GM23338 (cell line): ENCODE data around the gene GGT7. TPM values are rescaled to one million over a fixed set of nuclear protein-coding genes. Genes with fewer than 3 reads are reported as not detected.

Experiments
- ATAC-seq: fragments of 200-7000 bp; cut with Tn5 transposase; 3 replicates; pipeline ENCODE4 v1.9.1; 2020
- DNase-seq: peaks from one replicate; pipeline ENCODE4 v3.0.0-alpha.2; 2015; ENCODE audit warnings: low spot score
- H2AFZ ChIP-seq: fragments of 200-600 bp; sonication (generic); 2 replicates; pipeline ENCODE4 v1.8.0; 2016; ENCODE audit warnings: antibody characterized with exemption, mild to moderate bottlenecking, moderate library complexity
- H3F3A ChIP-seq: fragments of 200-600 bp; sonication (generic); replicated peaks from 2 replicates; pipeline ENCODE4 v1.8.0; 2017; ENCODE audit warnings: antibody characterized with exemption, mixed run types, low read depth
- H3K27ac ChIP-seq: fragments of 200-600 bp; sonication (generic); 2 replicates; pipeline ENCODE4 v1.6.1; 2016; ENCODE audit warnings: low read depth
- H3K27me3 ChIP-seq: fragments of 200-600 bp; sonication (generic); 2 replicates; pipeline ENCODE4 v1.8.0; 2016; ENCODE audit warnings: mild to moderate bottlenecking, mixed run types, moderate library complexity; ENCODE audit not compliant: insufficient read depth
- H3K36me3 ChIP-seq: fragments of 200-600 bp; sonication (generic); 2 replicates; pipeline ENCODE4 v1.8.0; 2016; ENCODE audit warnings: mild to moderate bottlenecking; ENCODE audit not compliant: insufficient read depth
- H3K4me1 ChIP-seq: fragments of 200-600 bp; sonication (generic); 2 replicates; pipeline ENCODE4 v1.8.0; 2016; ENCODE audit warnings: mild to moderate bottlenecking, moderate library complexity; ENCODE audit not compliant: insufficient read depth
- H3K4me2 ChIP-seq: fragments of 200-600 bp; sonication (generic); 2 replicates; pipeline ENCODE4 v1.7.1; 2017; ENCODE audit warnings: mixed run types
- H3K4me3 ChIP-seq: fragments of 200-600 bp; sonication (generic); 2 replicates; pipeline ENCODE4 v1.6.1; 2016; ENCODE audit warnings: mixed run types
- H3K79me2 ChIP-seq: fragments of 200-600 bp; sonication (generic); replicated peaks from 2 replicates; pipeline ENCODE4 v1.8.0; 2017; ENCODE audit warnings: mild to moderate bottlenecking; ENCODE audit not compliant: insufficient read depth
- H3K9me2 ChIP-seq: fragments of 200-600 bp; sonication (generic); 2 replicates; pipeline ENCODE4 v1.8.0; 2017; ENCODE audit not compliant: insufficient read depth
- H4K20me1 ChIP-seq: fragments of 200-600 bp; sonication (generic); replicated peaks from 2 replicates; pipeline ENCODE4 v1.8.0; 2017; ENCODE audit warnings: mild to moderate bottlenecking; ENCODE audit not compliant: insufficient read depth
- H3K27ac Mint-ChIP-seq: 2 replicates; pipeline ENCODE4 v1.8.0; 2020; ENCODE audit warnings: inconsistent platforms, mild to moderate bottlenecking, moderate library complexity, mixed read lengths
- H3K27me3 Mint-ChIP-seq: 3 replicates; pipeline ENCODE4 v1.8.0; 2022; ENCODE audit warnings: low read depth, mild to moderate bottlenecking, moderate library complexity, mixed read lengths, inconsistent platforms; ENCODE audit not compliant: insufficient read depth, poor library complexity
- H3K36me3 Mint-ChIP-seq: 3 replicates; pipeline ENCODE4 v1.8.0; 2021; ENCODE audit warnings: low read depth, mild to moderate bottlenecking, inconsistent platforms, moderate library complexity, mixed read lengths
- H3K4me1 Mint-ChIP-seq: 3 replicates; pipeline ENCODE4 v1.8.0; 2020; ENCODE audit warnings: mild to moderate bottlenecking, inconsistent platforms, mixed read lengths
- H3K4me3 Mint-ChIP-seq: 3 replicates; pipeline ENCODE4 v1.8.0; 2021; ENCODE audit warnings: moderate library complexity, mild to moderate bottlenecking, inconsistent platforms, mixed read lengths
- H3K9me3 Mint-ChIP-seq: 3 replicates; pipeline ENCODE4 v1.8.0; 2020; ENCODE audit warnings: moderate library complexity, mild to moderate bottlenecking, inconsistent platforms, mixed read lengths
- EZH2phosphoT487 ChIP-seq: fragments of 200-600 bp; sonication (generic); IDR thresholded peaks from one replicate; pipeline ENCODE4 v1.8.1; 2018; ENCODE audit warnings: antibody characterized with exemption; ENCODE audit not compliant: unreplicated experiment
- JUNB ChIP-seq: IDR thresholded peaks from one replicate; pipeline ENCODE4 v1.6.1; 2016; ENCODE audit warnings: antibody characterized with exemption; ENCODE audit not compliant: unreplicated experiment
- REST ChIP-seq: IDR thresholded peaks from one replicate; pipeline ENCODE4 v1.6.1; 2018; ENCODE audit warnings: antibody characterized with exemption; ENCODE audit not compliant: unreplicated experiment
- ZNF462 ChIP-seq: fragments of 250-450 bp; sonication (Bioruptor Pico); IDR thresholded peaks from 2 replicates; pipeline ENCODE4 v1.5.0; 2020; ENCODE audit warnings: mild to moderate bottlenecking, moderate library complexity
- polyA plus RNA-seq: library from polyadenylated mRNA; unstranded; fragments of >200 nt; fragmentation: Nextera tagmentation; extraction: Ambion mirVana; gene quantifications from 2 replicates; pipeline ENCODE4 v1.2.1, GENCODE V29; 2016
- total RNA-seq: library from RNA; depleted of rRNA; stranded (reverse); fragments of >200 nt; shearing (Covaris generic); gene quantifications from 2 replicates; pipeline ENCODE4 v1.2.3, GENCODE V29; 2014
- TF ChIP-seq, protein P1 (sequence below), 2 experiments: fragments of 200-600 bp in 1 of 2; sonication (generic) in 1 of 2; conservative IDR thresholded peaks; 2 replicates each; pipeline versions ENCODE4 v1.5.1 to v1.6.1; 2016 to 2017; ENCODE audit warnings: antibody characterized with exemption in 2 of 2, low read depth in 2 of 2, mild to moderate bottlenecking in 2 of 2, moderate library complexity in 1 of 2

The GGT7 gene
- total and polyA plus RNA-seq, 2 experiments from 2014 or later: 23.6 to 24.6 TPM

GRCh38 chr20:34806255-34806654, 66.4 kb downstream of the GGT7 start (continued):
- no peak for TF ChIP-seq ZNF462

GRCh38 chr20:34798871-34799270, 73.8 kb downstream of the GGT7 start:
- no peaks in the 10 kb centered on the region for H3K9me3 Mint-ChIP-seq
- H3K27ac Mint-ChIP-seq: no peak overlapping the region
- Histone ChIP-seq H4K20me1 (no peaks in the 10 kb centered on the region), H3K27me3 (no peaks in the 10 kb centered on the region), H3K4me3 (no peak overlapping the region), H3K9me2 (no peaks in the 10 kb centered on the region), H3K36me3 (no peaks in the 10 kb centered on the region), H3K4me1 (no peaks in the 10 kb centered on the region), H3K4me2 (no peak overlapping the region), H3K79me2 (no peaks in the 10 kb centered on the region; the same call in 1 of the 2 replicates), H3K27ac (no peak overlapping the region), H2AFZ (no peak overlapping the region), H3F3A (no peaks in the 10 kb centered on the region)
- H3K36me3 Mint-ChIP-seq: no peaks in the 10 kb centered on the region
- ATAC-seq: no peak
- H3K4me3 Mint-ChIP-seq: no peak overlapping the region
- no peak for DNase-seq
- TF ChIP-seq EZH2phosphoT487: no peak
- TF ChIP-seq, protein P1, sequence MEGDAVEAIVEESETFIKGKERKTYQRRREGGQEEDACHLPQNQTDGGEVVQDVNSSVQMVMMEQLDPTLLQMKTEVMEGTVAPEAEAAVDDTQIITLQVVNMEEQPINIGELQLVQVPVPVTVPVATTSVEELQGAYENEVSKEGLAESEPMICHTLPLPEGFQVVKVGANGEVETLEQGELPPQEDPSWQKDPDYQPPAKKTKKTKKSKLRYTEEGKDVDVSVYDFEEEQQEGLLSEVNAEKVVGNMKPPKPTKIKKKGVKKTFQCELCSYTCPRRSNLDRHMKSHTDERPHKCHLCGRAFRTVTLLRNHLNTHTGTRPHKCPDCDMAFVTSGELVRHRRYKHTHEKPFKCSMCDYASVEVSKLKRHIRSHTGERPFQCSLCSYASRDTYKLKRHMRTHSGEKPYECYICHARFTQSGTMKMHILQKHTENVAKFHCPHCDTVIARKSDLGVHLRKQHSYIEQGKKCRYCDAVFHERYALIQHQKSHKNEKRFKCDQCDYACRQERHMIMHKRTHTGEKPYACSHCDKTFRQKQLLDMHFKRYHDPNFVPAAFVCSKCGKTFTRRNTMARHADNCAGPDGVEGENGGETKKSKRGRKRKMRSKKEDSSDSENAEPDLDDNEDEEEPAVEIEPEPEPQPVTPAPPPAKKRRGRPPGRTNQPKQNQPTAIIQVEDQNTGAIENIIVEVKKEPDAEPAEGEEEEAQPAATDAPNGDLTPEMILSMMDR (conservative IDR thresholded peaks at IDR 0.05; ENCODE audit: low read depth in 2 of 2): no peak
- TF ChIP-seq REST: no peak
- no peak for TF ChIP-seq JUNB
- no peaks in the 10 kb centered on the region for H3K4me1 Mint-ChIP-seq
- peaks cover 4% of the 10 kb centered on the region for H3K27me3 Mint-ChIP-seq
